T-cell (primary cell): ENCODE results near the gene ADTRP. TPM values are rescaled to one million over a fixed set of nuclear protein-coding genes. Genes with fewer than 3 reads are reported as not detected.

ENCODE experiments used
- ATAC-seq, 4 experiments: fragments of 200-7000 bp in 3 of 4; fragments of 150-1000 bp in 1 of 4; cut with Tn5 transposase; replicated peaks in 1 of 4; 1 replicate in 3 of 4; 2 replicates in 1 of 4; pipeline ENCODE4 v1.10.0; 2021; ENCODE audit warnings: moderate library complexity in 3 of 4, mild to moderate bottlenecking in 2 of 4, moderate number of reproducible peaks in 1 of 4
- CTCF ChIA-PET, 2 donors: fragments of 300-600 bp; sonication (Branson Sonifier 250); formaldehyde crosslinking; loops; one replicate each; lab custom pipeline; 2022; ENCODE audit warnings: antibody characterized with exemption in 2 of 2; lab: Charles Lee
- POLR2A ChIA-PET, 2 donors: fragments of 300-600 bp; sonication (Branson Sonifier 250); formaldehyde crosslinking; loops; one replicate each; lab custom pipeline; 2022; ENCODE audit warnings: antibody characterized with exemption in 2 of 2; lab: Charles Lee
- DNase-seq, 35 experiments: peaks; one replicate each; pipeline versions ENCODE4 v3.0.0 to v3.0.0-alpha.2; 2013 to 2023
- H3K27ac ChIP-seq: one replicate; pipeline ENCODE4 v1.5.1; 2013; ENCODE audit warnings: low read length
- H3K27me3 ChIP-seq, 2 experiments: replicated peaks in 1 of 2; 1 replicate in 1 of 2; 2 replicates in 1 of 2; pipeline versions ENCODE4 v1.6.1 to v1.7.0; 2013; ENCODE audit warnings: low read length in 1 of 2, mixed read lengths in 1 of 2; ENCODE audit not compliant: control insufficient read depth in 2 of 2, insufficient read depth in 2 of 2; ENCODE audit errors: extremely low read depth in 1 of 2
- H3K36me3 ChIP-seq, 2 donors: 1 replicate in 1 of 2; 2 replicates in 1 of 2; pipeline versions ENCODE4 v1.6.1 to v1.7.0; 2013; ENCODE audit warnings: low read length in 1 of 2; ENCODE audit not compliant: control insufficient read depth in 2 of 2, insufficient read depth in 1 of 2; ENCODE audit errors: extremely low read depth in 1 of 2
- H3K4me1 ChIP-seq, 2 experiments: 1 replicate in 1 of 2; 2 replicates in 1 of 2; pipeline versions ENCODE4 v1.6.1 to v1.7.0; 2013; ENCODE audit warnings: low read length in 2 of 2, mixed read lengths in 1 of 2; ENCODE audit not compliant: insufficient read depth in 2 of 2, control insufficient read depth in 1 of 2; ENCODE audit errors: extremely low read depth in 1 of 2
- H3K4me3 ChIP-seq, 2 donors: 1 replicate in 1 of 2; 2 replicates in 1 of 2; pipeline versions ENCODE4 v1.5.1 to v1.7.0; 2013; ENCODE audit warnings: mild to moderate bottlenecking in 2 of 2, low read length in 1 of 2, moderate library complexity in 1 of 2; ENCODE audit not compliant: control insufficient read depth in 1 of 2; ENCODE audit errors: extremely low read depth in 1 of 2
- H3K9me3 ChIP-seq: 2 replicates; pipeline ENCODE4 v1.7.0; 2013
- H3K27ac Mint-ChIP-seq, 2 donors: one replicate each; pipeline ENCODE4 v1.8.0; 2020 to 2021; ENCODE audit warnings: mild to moderate bottlenecking in 2 of 2, mixed read lengths in 2 of 2
- H3K27me3 Mint-ChIP-seq, 2 donors: one replicate each; pipeline ENCODE4 v1.8.0; 2021 to 2022; ENCODE audit warnings: mixed read lengths in 2 of 2
- H3K36me3 Mint-ChIP-seq: one replicate; pipeline ENCODE4 v1.8.0; 2021; ENCODE audit warnings: mixed read lengths
- H3K4me1 Mint-ChIP-seq, 3 donors: one replicate each; pipeline ENCODE4 v1.8.0; 2020 to 2022; ENCODE audit warnings: mixed read lengths in 3 of 3, mild to moderate bottlenecking in 1 of 3
- H3K4me3 Mint-ChIP-seq, 3 donors: one replicate each; pipeline ENCODE4 v1.8.0; 2020 to 2022; ENCODE audit warnings: mild to moderate bottlenecking in 3 of 3, mixed read lengths in 3 of 3, moderate library complexity in 3 of 3
- H3K9me3 Mint-ChIP-seq, 3 donors: one replicate each; pipeline ENCODE4 v1.8.0; 2020 to 2022; ENCODE audit warnings: mixed read lengths in 3 of 3
- WGBS: methylation state at CpG from one replicate; pipeline ENCODE4 v1.1.5; 2013; ENCODE audit warnings: missing lambda C conversion rate; ENCODE audit not compliant: insufficient coverage; 5-methylcytosine and 5-hydroxymethylcytosine counted together
- total RNA-seq, 35 experiments: library from RNA in 6 of 35; stranded (reverse) in 6 of 35; fragments of 120-200 nt in 1 of 35; gene quantifications; one replicate each; pipeline versions ENCODE4 v1.2.1 to v1.2.4 and lab custom pipeline; 2013 to 2026

The ADTRP gene
- total RNA-seq, 5 donors from 2014 or later (not counting 1 experiment from before 2014, with no cell fraction given), result 23.9 to 74.7 (median 59.1) TPM

- no peaks in the 10 kb centered on the region for H3K4me1 Mint-ChIP-seq
- no peak overlapping the region for H3K4me3 ChIP-seq
- H3K27ac Mint-ChIP-seq, result no peak overlapping the region
- ChIA-PET CTCF (no interaction called here), POLR2A (interaction anchor here in 1 of 2 donors (0.6 kb wide), 1 partner anchor 204 kb away, joined by 4 read pairs; no protein-coding TSS in a partner anchor)
- no peaks in the 10 kb centered on the region for H3K27me3 ChIP-seq
- no peaks in the 10 kb centered on the region for H3K36me3 Mint-ChIP-seq
- H3K9me3 Mint-ChIP-seq, result peaks cover 0 to 4% (median 0%) of the 10 kb centered on the region in 3 donors
- DNase-seq, result no peak
- no peaks in the 10 kb centered on the region for H3K27me3 Mint-ChIP-seq
- no peak overlapping the region for H3K27ac ChIP-seq
- H3K9me3 ChIP-seq, result no peaks in the 10 kb centered on the region
- WGBS, result 100% methylated on average over 3 of the region's 3 CpGs
- no peaks in the 10 kb centered on the region for H3K4me1 ChIP-seq
- H3K36me3 ChIP-seq, result no peaks in the 10 kb centered on the region
- H3K4me3 Mint-ChIP-seq, result no peak overlapping the region
- ATAC-seq, result no peak
Measured at GRCh38 chr6:11819486-11819885, 40.9 kb upstream of the ADTRP start.

- H3K36me3 ChIP-seq, result no peaks in the 10 kb centered on the region
- no peaks in the 10 kb centered on the region for H3K4me1 Mint-ChIP-seq
- POLR2A ChIA-PET, result interaction anchor here in 1 of 2 donors (0.6 kb wide), 1 partner anchor 865 kb away, joined by 7 read pairs; no protein-coding TSS in a partner anchor
- peaks cover 0 to 4% (median 0%) of the 10 kb centered on the region in 3 donors for H3K9me3 Mint-ChIP-seq
- no peak overlapping the region for H3K4me3 Mint-ChIP-seq
- no peak overlapping the region for H3K27ac ChIP-seq
- H3K36me3 Mint-ChIP-seq, result no peaks in the 10 kb centered on the region
- no peaks in the 10 kb centered on the region for H3K27me3 Mint-ChIP-seq
- no peaks in the 10 kb centered on the region for H3K4me1 ChIP-seq
- CTCF ChIA-PET, result no interaction called here
- no peak for DNase-seq
- ATAC-seq, result no peak
- WGBS, result no CpG with 5 or more reads among the region's 1 CpG
- no peaks in the 10 kb centered on the region for H3K9me3 ChIP-seq
- no peaks in the 10 kb centered on the region for H3K27me3 ChIP-seq
- H3K4me3 ChIP-seq, result no peak overlapping the region
- no peak overlapping the region for H3K27ac Mint-ChIP-seq
Measured at GRCh38 chr6:11815231-11815630, 36.6 kb upstream of the ADTRP start.

GRCh38 chr6:11814819-11815218 lies 36.2 kb upstream of the ADTRP start:
- H3K9me3 ChIP-seq, result no peaks in the 10 kb centered on the region
- DNase-seq (no peak), ATAC-seq (no peak)
- H3K27me3 ChIP-seq, result no peaks in the 10 kb centered on the region
- no peaks in the 10 kb centered on the region for H3K36me3 Mint-ChIP-seq
- no peaks in the 10 kb centered on the region for H3K4me1 ChIP-seq
- ChIA-PET POLR2A (interaction anchor here in 1 of 2 donors (0.5 kb wide), 1 partner anchor 685 kb away, joined by 3 read pairs; no protein-coding TSS in a partner anchor), CTCF (no interaction called here)
- no peaks in the 10 kb centered on the region for H3K36me3 ChIP-seq
- H3K27ac Mint-ChIP-seq, result no peak overlapping the region
- no CpG with 5 or more reads among the region's 4 CpGs for WGBS
- H3K9me3 Mint-ChIP-seq, result peaks cover 0 to 4% (median 0%) of the 10 kb centered on the region in 3 donors
- no peak overlapping the region for H3K4me3 ChIP-seq
- no peaks in the 10 kb centered on the region for H3K27me3 Mint-ChIP-seq
- H3K4me3 Mint-ChIP-seq, result no peak overlapping the region
- H3K4me1 Mint-ChIP-seq, result no peaks in the 10 kb centered on the region
- no peak overlapping the region for H3K27ac ChIP-seq

- CTCF ChIA-PET, result interaction anchor here in 1 of 2 donors (0.6 kb wide), 1 partner anchor 188 kb away, joined by 3 read pairs; no protein-coding TSS in a partner anchor
- H3K27ac ChIP-seq, result no peak overlapping the region
- no peaks in the 10 kb centered on the region for H3K27me3 ChIP-seq
- 83% methylated on average over 1 of the region's 2 CpGs for WGBS
- Mint-ChIP-seq H3K4me1 (no peaks in the 10 kb centered on the region), H3K9me3 (no peaks in the 10 kb centered on the region), H3K36me3 (no peaks in the 10 kb centered on the region), H3K27ac (no peak overlapping the region), H3K4me3 (no peak overlapping the region), H3K27me3 (no peaks in the 10 kb centered on the region)
- POLR2A ChIA-PET, result no interaction called here
- no peaks in the 10 kb centered on the region for H3K4me1 ChIP-seq
- H3K4me3 ChIP-seq, result no peak overlapping the region
- no peak for DNase-seq
- no peak for ATAC-seq
- no peaks in the 10 kb centered on the region for H3K9me3 ChIP-seq
- no peaks in the 10 kb centered on the region for H3K36me3 ChIP-seq
Measured at GRCh38 chr6:11814106-11814505, 35.5 kb upstream of the ADTRP start.

- Histone ChIP-seq H3K9me3 (no peaks in the 10 kb centered on the region), H3K27ac (no peak overlapping the region), H3K36me3 (no peaks in the 10 kb centered on the region), H3K4me1 (no peaks in the 10 kb centered on the region), H3K4me3 (no peak overlapping the region), H3K27me3 (no peaks in the 10 kb centered on the region)
- Mint-ChIP-seq H3K27ac (no peak overlapping the region), H3K4me3 (no peak overlapping the region), H3K27me3 (no peaks in the 10 kb centered on the region), H3K9me3 (no peaks in the 10 kb centered on the region), H3K36me3 (no peaks in the 10 kb centered on the region), H3K4me1 (no peaks in the 10 kb centered on the region)
- ChIA-PET POLR2A (no interaction called here), CTCF (no interaction called here)
- DNase-seq (no peak), ATAC-seq (no peak)
- no CpG with 5 or more reads among the region's 4 CpGs for WGBS
Measured at GRCh38 chr6:11813606-11814005, 35.0 kb upstream of the ADTRP start.

- Histone ChIP-seq H3K9me3 (no peaks in the 10 kb centered on the region), H3K36me3 (no peaks in the 10 kb centered on the region), H3K27ac (no peak overlapping the region), H3K4me1 (no peaks in the 10 kb centered on the region), H3K4me3 (no peak overlapping the region), H3K27me3 (no peaks in the 10 kb centered on the region)
- Mint-ChIP-seq H3K9me3 (no peaks in the 10 kb centered on the region), H3K4me3 (no peak overlapping the region), H3K27me3 (no peaks in the 10 kb centered on the region), H3K4me1 (no peaks in the 10 kb centered on the region), H3K27ac (no peak overlapping the region), H3K36me3 (no peaks in the 10 kb centered on the region)
- whole genome bisulfite sequencing, result 73% methylated on average over 2 of the region's 2 CpGs
- DNase-seq (no peak), ATAC-seq (no peak)
- ChIA-PET CTCF (no interaction called here), POLR2A (no interaction called here)
Measured at GRCh38 chr6:11812951-11813350, 34.3 kb upstream of the ADTRP start.

GRCh38 chr6:11812439-11812838 lies 33.8 kb upstream of the ADTRP start:
- no peak overlapping the region for H3K27ac ChIP-seq
- no peaks in the 10 kb centered on the region for H3K27me3 ChIP-seq
- WGBS, result 40% methylated on average over 1 of the region's 1 CpG
- no peak overlapping the region for H3K4me3 ChIP-seq
- POLR2A ChIA-PET, result no interaction called here
- Mint-ChIP-seq H3K36me3 (no peaks in the 10 kb centered on the region), H3K9me3 (no peaks in the 10 kb centered on the region), H3K4me1 (no peaks in the 10 kb centered on the region), H3K27ac (no peak overlapping the region), H3K4me3 (no peak overlapping the region), H3K27me3 (no peaks in the 10 kb centered on the region)
- no peaks in the 10 kb centered on the region for H3K36me3 ChIP-seq
- ATAC-seq (no peak), DNase-seq (no peak)
- H3K4me1 ChIP-seq, result no peaks in the 10 kb centered on the region
- CTCF ChIA-PET, result no interaction called here
- no peaks in the 10 kb centered on the region for H3K9me3 ChIP-seq
